B cell (primary cell): ENCODE measurements around the gene NDUFS4. TPM values are rescaled to one million over a fixed set of nuclear protein-coding genes. Genes with fewer than 3 reads are reported as not detected.

Source experiments
- ATAC-seq: fragments of 200-7000 bp; cut with Tn5 transposase; one replicate; pipeline ENCODE4 v1.10.0; 2021; ENCODE audit warnings: low read depth, mild to moderate bottlenecking, moderate number of reproducible peaks, moderate library complexity
- CTCF ChIA-PET: fragments of 350-600 bp; sonication (Branson Sonifier 250); formaldehyde crosslinking; loops from one replicate; lab custom pipeline; 2021; ENCODE audit warnings: antibody characterized with exemption, inconsistent platforms; lab: Charles Lee
- POLR2A ChIA-PET: fragments of 350-600 bp; sonication (Branson Sonifier 250); formaldehyde crosslinking; loops from one replicate; lab custom pipeline; 2021; ENCODE audit warnings: antibody characterized with exemption; lab: Charles Lee
- DNase-seq: peaks from one replicate; pipeline ENCODE4 v3.0.0; 2013
- H2AFZ ChIP-seq: 2 replicates; pipeline ENCODE4 v1.6.1; 2012; ENCODE audit warnings: mild to moderate bottlenecking, low read depth, low read length; ENCODE audit not compliant: insufficient read depth, poor library complexity, severe bottlenecking
- H3K27ac ChIP-seq, 2 donors: 1 replicate in 1 of 2; 2 replicates in 1 of 2; pipeline ENCODE4 v1.5.1; 2012 to 2013; ENCODE audit warnings: low read length in 2 of 2, mild to moderate bottlenecking in 2 of 2, moderate library complexity in 1 of 2
- H3K27me3 ChIP-seq, 4 experiments: fragments of 200-600 bp in 1 of 4; sonication (generic) in 1 of 4; replicated peaks in 1 of 4; 1 replicate in 2 of 4; 2 replicates in 2 of 4; pipeline versions ENCODE4 v1.6.1 to v1.7.0; 2013 to 2016; ENCODE audit warnings: low read length in 3 of 4, mild to moderate bottlenecking in 2 of 4, mixed read lengths in 1 of 4, moderate library complexity in 1 of 4; ENCODE audit not compliant: insufficient read depth in 4 of 4, control insufficient read depth in 3 of 4; ENCODE audit errors: control extremely low read depth in 1 of 4
- H3K36me3 ChIP-seq, 2 experiments: replicated peaks in 1 of 2; 1 replicate in 1 of 2; 2 replicates in 1 of 2; pipeline versions ENCODE4 v1.6.1 to v1.7.1; 2013; ENCODE audit warnings: low read length in 1 of 2; ENCODE audit not compliant: insufficient read depth in 2 of 2, control insufficient read depth in 1 of 2; ENCODE audit errors: control extremely low read depth in 1 of 2, extremely low read depth in 1 of 2
- H3K4me1 ChIP-seq, 2 donors: fragments of 200-600 bp in 1 of 2; sonication (generic) in 1 of 2; 1 replicate in 1 of 2; 2 replicates in 1 of 2; pipeline versions ENCODE4 v1.5.1 to v1.6.1; 2013 to 2017; ENCODE audit warnings: low read length in 2 of 2; ENCODE audit not compliant: control insufficient read depth in 2 of 2, insufficient read depth in 2 of 2
- H3K4me2 ChIP-seq: replicated peaks from 2 replicates; pipeline ENCODE3; 2012; ENCODE audit warnings: mild to moderate bottlenecking, low read depth, low read length; ENCODE audit not compliant: poor library complexity, severe bottlenecking
- H3K4me3 ChIP-seq, 5 experiments: fragments of 200-600 bp in 1 of 5; sonication (generic) in 1 of 5; 1 replicate in 3 of 5; 2 replicates in 2 of 5; pipeline versions ENCODE4 v1.5.1 to v1.7.0; 2011 to 2016; ENCODE audit warnings: low read length in 4 of 5, mild to moderate bottlenecking in 4 of 5, low read depth in 2 of 5, control low read depth in 1 of 5, moderate library complexity in 1 of 5; ENCODE audit not compliant: insufficient read depth in 1 of 5; ENCODE audit errors: control extremely low read depth in 1 of 5, extremely low read depth in 1 of 5
- H3K79me2 ChIP-seq: fragments of 200-600 bp; sonication (generic); one replicate; pipeline ENCODE4 v1.6.0; 2016; ENCODE audit warnings: low read length; ENCODE audit not compliant: control insufficient read depth, insufficient read depth
- H3K9ac ChIP-seq: fragments of 200-600 bp; sonication (generic); 2 replicates; pipeline ENCODE4 v1.6.1; 2017; ENCODE audit warnings: mild to moderate bottlenecking, low read length, moderate library complexity
- H3K9me3 ChIP-seq, 3 donors: one replicate each; pipeline versions ENCODE4 v1.6.1 to v1.7.1; 2013; ENCODE audit warnings: low read length in 2 of 3; ENCODE audit not compliant: control insufficient read depth in 2 of 3, insufficient read depth in 1 of 3; ENCODE audit errors: control extremely low read depth in 1 of 3
- H4K20me1 ChIP-seq: 2 replicates; pipeline ENCODE4 v1.6.0; 2012; ENCODE audit warnings: mild to moderate bottlenecking, low read length; ENCODE audit not compliant: insufficient read depth, control insufficient read depth, poor library complexity, severe bottlenecking
- H3K27ac Mint-ChIP-seq: one replicate; pipeline ENCODE4 v1.8.0; 2021; ENCODE audit warnings: mixed read lengths
- H3K27me3 Mint-ChIP-seq: one replicate; pipeline ENCODE4 v1.8.0; 2021; ENCODE audit warnings: mixed read lengths
- H3K4me1 Mint-ChIP-seq: one replicate; pipeline ENCODE4 v1.8.0; 2021; ENCODE audit warnings: mixed read lengths
- H3K4me3 Mint-ChIP-seq: one replicate; pipeline ENCODE4 v1.8.0; 2021; ENCODE audit warnings: mixed read lengths
- H3K9me3 Mint-ChIP-seq: one replicate; pipeline ENCODE4 v1.8.0; 2022; ENCODE audit warnings: mixed read lengths; ENCODE audit not compliant: insufficient read depth
- CTCF ChIP-seq: fragments of 200-600 bp; IDR thresholded peaks from one replicate; pipeline ENCODE4 v1.8.0; 2022; ENCODE audit warnings: antibody characterized with exemption, mild to moderate bottlenecking
- EZH2 ChIP-seq: IDR thresholded peaks from 2 replicates; pipeline ENCODE4 v1.6.1; 2012; ENCODE audit warnings: borderline replicate concordance, low read depth, mild to moderate bottlenecking, moderate library complexity, low read length; ENCODE audit not compliant: insufficient read depth, poor library complexity, severe bottlenecking
- WGBS: methylation state at CpG from one replicate; pipeline ENCODE4 v1.1.5; 2013; ENCODE audit warnings: missing lambda C conversion rate; ENCODE audit not compliant: insufficient coverage; 5-methylcytosine and 5-hydroxymethylcytosine counted together
- intact Hi-C: fragments of 100-400 bp; cut with micrococcal nuclease; formaldehyde crosslinking; loops from one replicate; pipeline ENCODE4 v1.10.0; 2022
- polyA plus RNA-seq: library from polyadenylated mRNA; depleted of rRNA; stranded (reverse); fragments of >200 nt; gene quantifications from 2 replicates; pipeline ENCODE4 v1.2.3, GENCODE V29; 2012
- total RNA-seq, 2 donors: library from RNA; stranded (reverse); fragments of 120-200 nt in 1 of 2; gene quantifications; 1 replicate in 1 of 2; 2 replicates in 1 of 2; pipeline versions ENCODE4 v1.2.3 to v1.2.4, GENCODE V29; 2013 to 2022

NDUFS4 gene
- total and polyA plus RNA-seq, 2 donors (not counting 1 experiment from before 2014, with no cell fraction given): 24.0 to 29.0 TPM

- H3K9me3 ChIP-seq: no peaks in the 10 kb centered on the region
Observed at GRCh38 chr5:53613061-53613460, 52.6 kb downstream of the NDUFS4 start.

GRCh38 chr5:53613536-53613935 lies 53.1 kb downstream of the NDUFS4 start:
- ChIA-PET CTCF (no interaction called here), POLR2A (no interaction called here)
- Histone ChIP-seq H3K9me3 (no peaks in the 10 kb centered on the region), H3K4me3 (no peak overlapping the region), H3K4me1 (no peaks in the 10 kb centered on the region), H3K9ac (no peak overlapping the region), H3K36me3 (peaks cover 0 to 7% of the 10 kb centered on the region in 2 experiments), H3K27ac (no peak overlapping the region), H3K79me2 (no peaks in the 10 kb centered on the region), H3K4me2 (no peak overlapping the region), H2AFZ (no peak overlapping the region), H4K20me1 (no peaks in the 10 kb centered on the region), H3K27me3 (no peaks in the 10 kb centered on the region)
- no peak overlapping the region for H3K27ac Mint-ChIP-seq
- intact Hi-C loops: no loop called here
- no peak overlapping the region for H3K4me3 Mint-ChIP-seq
- ATAC-seq (no peak), DNase-seq (no peak)
- TF ChIP-seq CTCF (no peak), EZH2 (no peak)
- no peaks in the 10 kb centered on the region for H3K9me3 Mint-ChIP-seq
- H3K27me3 Mint-ChIP-seq: no peaks in the 10 kb centered on the region
- peaks cover 4% of the 10 kb centered on the region for H3K4me1 Mint-ChIP-seq

More at GRCh38 chr5:53613061-53613460, 52.6 kb downstream of the NDUFS4 start:
- intact Hi-C loops: no loop called here
- TF ChIP-seq EZH2 (no peak), CTCF (no peak)
- Histone ChIP-seq H4K20me1 (no peaks in the 10 kb centered on the region), H3K36me3 (peaks cover 0 to 8% of the 10 kb centered on the region in 2 experiments), H3K9ac (no peak overlapping the region), H3K4me1 (no peaks in the 10 kb centered on the region), H3K27me3 (no peaks in the 10 kb centered on the region), H2AFZ (no peak overlapping the region), H3K4me3 (no peak overlapping the region), H3K4me2 (no peak overlapping the region), H3K27ac (no peak overlapping the region), H3K79me2 (no peaks in the 10 kb centered on the region)
- DNase-seq (no peak), ATAC-seq (no peak)
- Mint-ChIP-seq H3K27me3 (no peaks in the 10 kb centered on the region), H3K4me1 (peaks cover 4% of the 10 kb centered on the region), H3K9me3 (no peaks in the 10 kb centered on the region), H3K27ac (no peak overlapping the region), H3K4me3 (no peak overlapping the region)
- POLR2A ChIA-PET: no interaction called here
- no CpG with 5 or more reads among the region's 3 CpGs for WGBS
- CTCF ChIA-PET: no interaction called here
